ENCODE measurements around the gene CCT7.

DNA sequence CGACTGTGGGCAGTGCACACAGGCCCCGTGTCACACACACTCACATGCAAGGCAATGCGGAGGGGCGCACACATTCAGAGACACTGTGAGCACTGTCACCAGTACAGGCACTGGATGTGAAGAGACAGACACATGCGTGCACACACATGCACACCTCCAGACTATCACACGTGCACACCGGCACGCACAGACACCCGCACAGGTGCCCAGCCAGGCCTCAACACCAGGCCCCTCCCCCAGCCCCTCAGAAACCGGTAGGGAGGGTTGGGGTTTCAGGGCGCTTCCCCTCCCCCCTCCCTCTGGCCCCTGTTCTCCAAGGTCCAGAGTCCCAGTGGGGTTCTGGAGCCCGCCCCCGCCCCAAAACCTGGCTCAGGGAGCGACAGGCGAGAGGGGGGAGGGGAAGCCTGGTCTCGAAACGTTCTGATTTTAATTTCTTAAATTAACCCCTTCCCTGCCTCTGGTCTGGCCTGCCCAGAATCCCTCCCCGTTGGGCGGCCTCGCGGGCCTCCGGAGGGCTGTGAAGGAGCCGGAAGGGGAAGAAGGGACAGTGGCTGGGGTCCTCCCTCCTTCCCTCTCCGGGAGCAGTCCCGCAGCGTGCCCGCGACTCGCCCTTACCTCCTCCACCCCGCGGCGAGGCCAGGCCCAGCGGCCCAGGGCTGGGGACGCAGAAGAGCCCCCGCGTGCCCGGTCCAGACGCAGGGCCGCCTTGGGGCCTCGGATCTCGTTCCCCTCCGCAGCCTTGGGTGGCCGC, 49.6 kb downstream of the CCT7 start:
- TF ChIP-seq CTCF (IDR thresholded peaks at IDR 0.05; ENCODE audit: poor library complexity, severe bottlenecking) (no peak), POLR2AphosphoS5 (IDR thresholded peaks at IDR 0.05) (peak; percentile 24), EZH2 (IDR thresholded peaks at IDR 0.05; ENCODE audit: borderline replicate concordance, insufficient read depth, low read length, poor library complexity, severe bottlenecking) (no peak), RAD21 (conservative IDR thresholded peaks at IDR 0.05) (no peak), TAF1 (IDR thresholded peaks at IDR 0.05; ENCODE audit: low read depth) (no peak)
- TF ChIP-seq, protein P1, sequence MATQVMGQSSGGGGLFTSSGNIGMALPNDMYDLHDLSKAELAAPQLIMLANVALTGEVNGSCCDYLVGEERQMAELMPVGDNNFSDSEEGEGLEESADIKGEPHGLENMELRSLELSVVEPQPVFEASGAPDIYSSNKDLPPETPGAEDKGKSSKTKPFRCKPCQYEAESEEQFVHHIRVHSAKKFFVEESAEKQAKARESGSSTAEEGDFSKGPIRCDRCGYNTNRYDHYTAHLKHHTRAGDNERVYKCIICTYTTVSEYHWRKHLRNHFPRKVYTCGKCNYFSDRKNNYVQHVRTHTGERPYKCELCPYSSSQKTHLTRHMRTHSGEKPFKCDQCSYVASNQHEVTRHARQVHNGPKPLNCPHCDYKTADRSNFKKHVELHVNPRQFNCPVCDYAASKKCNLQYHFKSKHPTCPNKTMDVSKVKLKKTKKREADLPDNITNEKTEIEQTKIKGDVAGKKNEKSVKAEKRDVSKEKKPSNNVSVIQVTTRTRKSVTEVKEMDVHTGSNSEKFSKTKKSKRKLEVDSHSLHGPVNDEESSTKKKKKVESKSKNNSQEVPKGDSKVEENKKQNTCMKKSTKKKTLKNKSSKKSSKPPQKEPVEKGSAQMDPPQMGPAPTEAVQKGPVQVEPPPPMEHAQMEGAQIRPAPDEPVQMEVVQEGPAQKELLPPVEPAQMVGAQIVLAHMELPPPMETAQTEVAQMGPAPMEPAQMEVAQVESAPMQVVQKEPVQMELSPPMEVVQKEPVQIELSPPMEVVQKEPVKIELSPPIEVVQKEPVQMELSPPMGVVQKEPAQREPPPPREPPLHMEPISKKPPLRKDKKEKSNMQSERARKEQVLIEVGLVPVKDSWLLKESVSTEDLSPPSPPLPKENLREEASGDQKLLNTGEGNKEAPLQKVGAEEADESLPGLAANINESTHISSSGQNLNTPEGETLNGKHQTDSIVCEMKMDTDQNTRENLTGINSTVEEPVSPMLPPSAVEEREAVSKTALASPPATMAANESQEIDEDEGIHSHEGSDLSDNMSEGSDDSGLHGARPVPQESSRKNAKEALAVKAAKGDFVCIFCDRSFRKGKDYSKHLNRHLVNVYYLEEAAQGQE (IDR thresholded peaks at IDR 0.05; ENCODE audit: borderline replicate concordance) = no peak

All from neural cell (in vitro differentiated cells).